Nucleus accumbens (tissue), 56 donors: ENCODE results near the gene PCLO.

Source experiments
- DNase-seq, 56 donors: peaks; one replicate each; lab custom pipeline; 2025; lab: John Stamatoyannopoulos, UW

Gene PCLO

DNA sequence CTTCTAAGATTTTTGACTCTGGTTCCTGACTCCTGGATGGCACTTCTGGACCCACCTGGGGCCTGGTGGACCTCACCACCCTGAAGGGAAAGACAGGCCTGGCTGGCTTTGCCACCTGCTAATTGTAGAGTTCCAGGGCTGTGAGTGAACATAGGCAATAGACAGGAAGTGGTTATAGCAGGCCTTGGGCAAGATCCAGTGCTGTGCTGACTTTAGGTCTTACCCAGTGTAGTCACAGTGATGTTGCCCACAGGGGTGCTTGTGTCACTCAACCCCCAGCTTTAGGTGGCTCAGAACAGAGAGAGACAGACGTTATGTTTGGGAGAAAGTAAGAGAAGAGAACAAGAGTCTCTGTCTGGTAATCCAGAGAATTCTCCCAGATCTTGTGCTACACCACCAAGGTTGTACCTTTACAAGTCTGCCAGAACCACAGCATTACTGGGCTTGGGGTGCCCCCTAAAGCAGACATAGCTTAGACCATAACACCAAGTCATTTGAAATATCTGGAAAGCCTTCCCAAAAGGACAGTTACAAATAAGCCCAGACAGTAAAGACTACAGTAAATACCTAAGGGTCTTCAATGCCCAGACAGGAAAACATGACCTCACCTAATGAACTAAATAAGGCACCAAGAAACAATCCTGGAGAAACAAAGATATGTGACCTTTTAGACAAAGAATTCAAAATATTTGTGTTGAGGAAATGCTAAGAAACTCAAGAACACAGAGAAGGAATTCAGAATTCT, 303.4 kb downstream of the PCLO start:
- DNase-seq = no peak

- no peak for DNase-seq
These were observed 311.6 kb downstream of the PCLO start for GRCh38 chr7:82851121-82851520.

- no peak for DNase-seq
These were observed 320.9 kb downstream of the PCLO start for GRCh38 chr7:82841828-82842227.

- DNase-seq = no peak
These were observed 322.6 kb downstream of the PCLO start for GRCh38 chr7:82840061-82840460.

DNA sequence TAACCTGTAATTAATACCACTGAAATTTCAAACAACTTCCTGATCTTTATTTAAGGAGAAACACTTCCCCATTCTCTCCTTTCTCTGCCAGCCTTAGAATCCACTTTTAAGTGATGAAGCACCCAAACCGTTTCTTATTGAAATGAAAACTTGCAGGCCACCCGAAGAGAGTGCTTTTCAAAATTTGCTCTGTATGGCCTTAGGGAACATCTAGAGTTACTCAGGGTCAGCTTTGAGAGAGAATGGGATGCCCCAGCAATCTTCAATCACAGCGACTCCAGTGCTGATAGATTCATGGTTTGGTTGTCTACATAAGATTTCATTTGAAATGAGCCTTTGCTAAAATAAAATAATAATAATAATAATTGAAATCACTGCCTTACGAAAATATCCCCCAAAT, 323.1 kb downstream of the PCLO start:
- DNase-seq = no peak

- DNase-seq = no peak
These were observed 323.6 kb downstream of the PCLO start for GRCh38 chr7:82839063-82839462.

DNA sequence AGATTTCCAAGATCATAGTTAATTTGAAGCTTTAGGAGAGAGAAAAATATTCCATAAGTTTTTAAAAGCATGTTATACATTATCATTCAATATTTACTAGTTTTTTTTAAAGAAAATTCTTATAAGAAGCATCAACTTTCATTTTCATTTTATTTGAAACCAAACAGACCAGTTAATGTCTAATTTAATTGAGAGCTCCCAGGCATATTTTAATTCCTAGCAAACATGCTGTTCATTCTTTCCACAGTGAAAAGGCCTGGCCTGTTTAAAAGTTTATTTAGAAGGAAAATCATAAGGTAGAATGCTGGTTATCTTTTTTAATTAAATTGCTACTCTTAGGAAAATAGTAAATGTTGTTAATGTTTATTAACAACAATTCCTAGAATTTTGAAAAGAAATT, 324.4 kb downstream of the PCLO start:
- no peak for DNase-seq

GRCh38 chr7:82823073-82823472, 339.6 kb downstream of the PCLO start:
- DNase-seq = no peak

GRCh38 chr7:82821037-82821436, 341.6 kb downstream of the PCLO start:
- DNase-seq = no peak

GRCh38 chr7:82818171-82818570, 344.5 kb downstream of the PCLO start:
- DNase-seq = no peak

DNA sequence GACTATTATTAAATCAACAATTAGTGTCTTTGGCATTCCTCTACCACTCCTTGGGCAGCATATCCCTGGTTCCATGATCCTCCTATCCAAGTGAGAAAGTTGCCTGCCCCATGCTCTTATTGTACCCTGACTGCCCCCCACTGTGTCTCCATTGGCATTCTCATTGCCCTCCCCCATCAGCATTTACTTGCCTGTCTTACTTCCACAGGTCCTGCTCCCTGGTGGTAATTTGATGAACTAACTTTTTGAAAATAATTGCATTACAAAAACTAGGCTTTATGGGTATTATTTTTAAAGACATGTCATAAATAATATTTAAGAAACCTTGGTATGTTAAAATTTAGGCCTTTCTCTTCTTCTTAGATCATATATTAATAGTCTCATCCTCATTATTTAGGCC, 346.4 kb downstream of the PCLO start:
- DNase-seq = no peak

GRCh38 chr7:82810558-82811259, 352.0 kb downstream of the PCLO start:
- no peak for DNase-seq

DNA sequence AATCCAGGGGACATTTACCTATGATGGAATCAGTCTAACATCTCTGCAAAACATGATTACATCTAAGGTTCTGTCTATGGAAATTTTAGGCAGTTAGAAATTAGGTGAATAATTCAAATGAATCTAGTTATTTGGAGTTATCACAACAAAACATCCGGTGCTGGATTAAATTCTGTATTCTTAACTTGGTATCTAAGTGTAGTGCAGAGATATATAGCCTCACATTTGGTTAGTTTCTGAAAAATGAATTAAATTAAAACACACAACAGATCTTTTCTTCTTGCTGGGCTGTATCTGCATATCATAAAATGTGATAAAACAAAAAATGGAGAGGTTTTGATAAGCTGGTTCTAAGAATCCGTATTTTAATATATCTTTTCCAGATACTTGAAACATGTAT, 354.1 kb downstream of the PCLO start:
- DNase-seq = no peak

- DNase-seq = peak in 2 of 56 donors; percentile 7 to 9
These were observed 357.1 kb downstream of the PCLO start for GRCh38 chr7:82805527-82805960.

DNA sequence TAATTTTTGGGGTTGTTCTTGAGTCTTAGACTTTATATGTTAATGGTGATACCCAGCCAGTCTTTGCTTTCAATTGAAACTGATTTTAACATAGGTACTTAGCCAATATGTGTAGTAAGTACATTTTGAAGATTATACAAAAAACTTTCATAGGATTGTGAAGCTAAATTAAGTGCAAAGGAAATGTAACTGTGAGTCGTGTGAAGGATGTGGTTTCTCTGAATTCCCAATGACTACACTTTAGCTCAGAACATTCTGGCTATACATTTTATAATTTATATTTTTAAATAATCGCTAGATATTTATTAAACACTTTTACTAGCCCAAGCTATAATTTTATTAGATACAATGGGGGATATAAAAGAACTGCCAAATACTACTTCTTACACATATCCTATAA, 359.3 kb downstream of the PCLO start:
- DNase-seq = no peak

DNA sequence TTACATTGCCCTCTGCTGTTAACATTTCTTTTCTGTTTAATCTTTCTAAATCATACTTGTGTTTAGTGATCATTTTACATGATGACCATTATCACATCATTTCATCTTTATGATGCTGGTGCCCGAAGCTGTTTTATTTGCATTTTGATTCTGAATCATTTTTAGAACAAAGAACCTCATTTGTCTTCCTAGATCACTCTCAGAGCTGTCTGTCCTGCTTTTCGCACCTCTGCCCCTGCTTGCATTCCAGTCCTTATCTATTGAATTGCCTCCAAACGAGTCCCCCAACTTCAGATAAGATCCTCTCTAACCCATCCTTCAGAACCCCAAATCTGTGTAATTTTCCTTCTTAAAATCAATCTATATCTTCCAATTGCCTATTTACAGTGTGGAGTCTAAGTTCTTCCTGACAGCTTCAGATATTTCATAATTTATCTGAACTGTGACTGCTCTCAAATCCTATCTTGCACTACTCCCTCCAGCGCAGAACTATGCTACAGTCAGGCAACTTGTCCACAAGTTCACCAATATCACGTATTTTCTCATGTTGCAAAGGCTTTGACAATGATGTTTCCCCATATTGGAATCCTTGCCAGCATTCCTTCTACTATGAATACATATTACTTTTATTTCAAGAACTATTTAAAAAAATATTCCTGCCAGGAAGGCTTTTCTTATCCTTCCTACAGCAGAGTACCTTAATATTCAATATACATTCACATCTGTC, 372.6 kb downstream of the PCLO start:
- DNase-seq = no peak

- DNase-seq = no peak
These were observed 384.7 kb downstream of the PCLO start for GRCh38 chr7:82778021-82778420.

DNA sequence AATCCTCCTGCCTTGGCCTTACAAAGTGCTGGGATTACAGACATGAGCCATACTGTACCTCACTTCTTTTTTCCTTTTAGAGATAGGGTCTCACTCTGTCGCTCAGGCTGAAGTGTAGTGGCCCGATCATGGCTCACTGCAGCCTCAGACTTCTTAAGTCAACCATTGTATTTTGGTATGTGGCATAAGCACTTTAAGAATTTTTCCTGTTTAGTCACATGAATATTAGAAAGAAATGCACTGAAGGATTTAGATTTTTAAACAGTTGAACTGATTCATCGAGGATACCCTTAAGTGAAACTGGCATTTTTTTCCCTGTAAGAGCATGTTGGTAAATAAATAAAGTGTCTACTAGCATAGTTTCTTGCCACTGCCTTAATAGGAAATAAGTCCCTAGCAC, 399.8 kb downstream of the PCLO start:
- no peak for DNase-seq

DNA sequence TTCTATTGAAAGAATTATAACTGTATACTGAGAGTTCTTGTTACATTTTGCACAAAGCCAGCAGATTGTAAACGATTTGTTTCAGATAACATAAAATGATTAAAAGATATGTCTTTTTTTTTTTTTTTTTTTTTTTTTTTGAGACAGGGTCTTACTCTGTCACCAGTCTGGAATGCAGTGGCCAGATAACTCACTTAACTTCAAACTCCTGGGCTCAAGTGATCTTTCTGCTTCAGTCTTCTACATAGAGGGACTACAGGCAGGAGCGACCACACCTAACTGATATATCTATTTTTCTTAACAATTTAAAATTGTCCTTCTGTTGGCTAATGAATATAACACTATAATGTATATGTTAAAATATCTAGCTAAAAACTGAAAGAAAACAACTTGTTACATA, 401.9 kb downstream of the PCLO start:
- no peak for DNase-seq

DNA sequence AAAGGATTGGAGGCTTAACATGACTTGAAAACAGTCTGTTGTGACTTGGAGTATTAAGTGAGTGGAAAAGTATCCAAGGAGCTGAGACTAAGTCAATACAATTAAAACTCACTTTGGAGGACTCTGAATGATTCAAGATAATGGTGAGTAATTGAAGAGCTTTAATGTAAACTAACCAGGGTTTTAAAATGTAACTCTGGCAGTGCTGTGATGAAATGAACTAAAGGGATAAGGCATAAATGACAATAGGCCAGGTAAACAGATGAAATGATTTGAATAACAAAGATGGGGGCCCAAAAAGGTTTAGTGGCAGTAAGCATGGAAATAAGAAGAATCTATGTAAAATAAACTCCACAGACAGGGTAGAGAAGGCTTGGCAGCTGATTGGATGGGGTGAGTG, 402.6 kb downstream of the PCLO start:
- no peak for DNase-seq

DNA sequence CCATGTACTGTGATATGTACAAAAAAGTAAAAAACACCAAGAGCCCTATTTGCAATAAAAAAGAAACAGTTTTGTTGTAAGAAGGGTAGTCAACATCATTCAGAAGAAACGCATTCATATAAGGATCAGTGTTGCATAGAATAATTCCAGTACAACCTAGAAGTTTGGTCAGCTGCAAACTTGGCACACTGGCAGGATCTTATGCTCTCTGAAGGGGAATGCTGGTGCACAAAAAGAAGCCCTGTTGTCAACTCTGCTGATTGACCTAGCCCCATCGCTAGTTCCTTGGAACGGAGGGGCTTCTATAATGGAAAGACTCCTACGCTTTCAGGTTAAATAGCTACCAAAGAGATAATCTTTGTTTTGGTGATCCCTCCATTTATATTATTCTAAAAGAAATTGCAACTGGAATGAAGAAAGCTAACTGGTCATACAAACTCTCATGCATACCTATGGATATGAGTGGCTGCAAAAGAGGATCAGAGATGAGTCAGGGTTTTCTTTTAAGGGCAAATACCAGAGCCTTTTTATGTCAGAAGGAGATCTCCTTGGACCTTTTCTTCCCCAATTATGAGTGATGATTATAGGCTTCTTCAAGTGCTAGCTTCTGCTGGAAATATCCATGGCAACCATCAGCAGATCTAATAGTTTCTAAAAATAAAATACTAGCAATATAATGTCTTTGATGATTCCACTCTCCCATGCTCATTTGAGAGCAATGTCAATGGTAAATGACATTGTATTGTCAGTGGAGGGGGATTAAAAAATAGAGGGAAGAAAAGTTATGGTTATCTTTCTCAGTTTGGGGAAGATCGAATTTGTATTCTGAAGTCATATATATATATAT, 406.8 kb downstream of the PCLO start:
- no peak for DNase-seq
